ENCODE results near the gene MYBPHL.

GRCh38 chr1:109319114-109319513 is 12.3 kb upstream of the MYBPHL start:
- TF ChIP-seq CTCF (IDR thresholded peaks at IDR 0.05) (no peak), EP300 (IDR thresholded peaks at IDR 0.05) (no peak)
